ENCODE measurements around the gene AURKA. TPM values are rescaled to one million over a fixed set of nuclear protein-coding genes. Genes with fewer than 3 reads are reported as not detected.

The AURKA gene
- total and polyA plus RNA-seq, 11 donors: 2.2 to 19.5 (median 6.3) TPM

DNA sequence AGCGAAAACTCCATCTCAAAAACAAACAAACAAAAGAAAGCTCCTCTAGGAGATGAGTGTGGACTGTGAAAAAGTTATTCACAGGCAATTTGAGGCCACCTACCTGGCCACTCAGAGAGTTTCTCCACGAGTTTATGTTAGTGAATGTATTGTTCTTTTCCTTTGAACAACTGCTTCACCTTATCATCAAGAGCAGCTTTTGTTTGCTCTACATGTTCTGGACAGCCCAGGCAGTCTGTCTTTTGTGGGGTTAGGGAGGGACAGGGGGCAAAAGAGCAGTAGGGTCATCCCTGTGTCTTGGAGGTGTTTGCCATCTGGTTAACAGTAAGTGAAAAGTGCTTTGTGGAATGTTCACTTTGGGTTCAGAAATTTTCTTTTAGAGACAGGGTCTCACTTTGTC, 28.0 kb upstream of the AURKA start:
- ATAC-seq: no peak
- DNase-seq: no peak
- H3K27ac ChIP-seq: peak overlapping the region in 9 of 12 donors; percentile 47 to 92 (median 75)

GRCh38 chr20:56418385-56418861, 26.4 kb upstream of the AURKA start:
- WGBS, 4 donors: 53 to 61% (median 56%) methylated on average over 11 of the region's 11 CpGs
- DNase-seq: no peak
- peaks cover 0 to 94% (median 23%) of the 10 kb centered on the region in 12 donors for H3K4me1 ChIP-seq
- no peaks in the 10 kb centered on the region for H3K36me3 ChIP-seq
- intact Hi-C loops (cut with DNase I): no loop called here
- H3K27ac ChIP-seq: peak overlapping the region; percentile 47 to 92 (median 73)
- peak overlapping the region in 1 of 12 donors; percentile 13 for H3K4me3 ChIP-seq
- peak in 3 of 4 donors; percentile 29 to 52 (median 34) for ATAC-seq
- TF ChIP-seq POLR2A (IDR thresholded peaks at IDR 0.05): no peak
- TF ChIP-seq, protein P1, sequence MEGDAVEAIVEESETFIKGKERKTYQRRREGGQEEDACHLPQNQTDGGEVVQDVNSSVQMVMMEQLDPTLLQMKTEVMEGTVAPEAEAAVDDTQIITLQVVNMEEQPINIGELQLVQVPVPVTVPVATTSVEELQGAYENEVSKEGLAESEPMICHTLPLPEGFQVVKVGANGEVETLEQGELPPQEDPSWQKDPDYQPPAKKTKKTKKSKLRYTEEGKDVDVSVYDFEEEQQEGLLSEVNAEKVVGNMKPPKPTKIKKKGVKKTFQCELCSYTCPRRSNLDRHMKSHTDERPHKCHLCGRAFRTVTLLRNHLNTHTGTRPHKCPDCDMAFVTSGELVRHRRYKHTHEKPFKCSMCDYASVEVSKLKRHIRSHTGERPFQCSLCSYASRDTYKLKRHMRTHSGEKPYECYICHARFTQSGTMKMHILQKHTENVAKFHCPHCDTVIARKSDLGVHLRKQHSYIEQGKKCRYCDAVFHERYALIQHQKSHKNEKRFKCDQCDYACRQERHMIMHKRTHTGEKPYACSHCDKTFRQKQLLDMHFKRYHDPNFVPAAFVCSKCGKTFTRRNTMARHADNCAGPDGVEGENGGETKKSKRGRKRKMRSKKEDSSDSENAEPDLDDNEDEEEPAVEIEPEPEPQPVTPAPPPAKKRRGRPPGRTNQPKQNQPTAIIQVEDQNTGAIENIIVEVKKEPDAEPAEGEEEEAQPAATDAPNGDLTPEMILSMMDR (IDR thresholded peaks at IDR 0.05): no peak
- no peaks in the 10 kb centered on the region for H3K9me3 ChIP-seq
- H3K27me3 ChIP-seq: no peaks in the 10 kb centered on the region

More for the DNA sequence above, 28.0 kb upstream of the AURKA start:
- H3K27me3 ChIP-seq: no peaks in the 10 kb centered on the region
- H3K9me3 ChIP-seq: no peaks in the 10 kb centered on the region
- 75 to 86% (median 83%) methylated on average over 2 of the region's 2 CpGs for WGBS, 4 donors
- H3K4me1 ChIP-seq: peaks cover 0 to 88% (median 24%) of the 10 kb centered on the region in 12 donors
- H3K4me3 ChIP-seq: no peak overlapping the region
- H3K36me3 ChIP-seq: no peaks in the 10 kb centered on the region
- intact Hi-C loops (cut with DNase I): no loop called here
- TF ChIP-seq POLR2A (IDR thresholded peaks at IDR 0.05): no peak
- TF ChIP-seq, protein P1 (IDR thresholded peaks at IDR 0.05): no peak

- TF ChIP-seq, protein P1 (IDR thresholded peaks at IDR 0.05): no peak
- TF ChIP-seq POLR2A (IDR thresholded peaks at IDR 0.05): no peak
- Histone ChIP-seq H3K27ac (peak overlapping the region; percentile 47 to 92 (median 73)), H3K4me1 (peaks cover 0 to 94% (median 19%) of the 10 kb centered on the region in 12 donors), H3K4me3 (no peak overlapping the region), H3K27me3 (no peaks in the 10 kb centered on the region), H3K9me3 (no peaks in the 10 kb centered on the region), H3K36me3 (no peaks in the 10 kb centered on the region)
- DNase-seq (no peak), ATAC-seq (no peak)
- WGBS, 4 donors: 82 to 90% (median 87%) methylated on average over 4 of the region's 4 CpGs
- intact Hi-C loops (cut with DNase I): no loop called here
These were observed 25.9 kb upstream of the AURKA start for GRCh38 chr20:56417911-56418310.

- no peak for TF ChIP-seq POLR2A (IDR thresholded peaks at IDR 0.05)
- TF ChIP-seq, protein P1 (IDR thresholded peaks at IDR 0.05): no peak
- no peak for DNase-seq
- intact Hi-C loops (cut with DNase I): no loop called here
- no peak for ATAC-seq
- no peaks in the 10 kb centered on the region for H3K36me3 ChIP-seq
- H3K4me1 ChIP-seq: peaks cover 0 to 94% (median 17%) of the 10 kb centered on the region in 12 donors
- H3K9me3 ChIP-seq: no peaks in the 10 kb centered on the region
- 88 to 98% (median 92%) methylated on average over 6 to 7 of the region's 7 CpGs for WGBS, 4 donors
- H3K27me3 ChIP-seq: no peaks in the 10 kb centered on the region
- no peak overlapping the region for H3K4me3 ChIP-seq
- peak overlapping the region in 4 of 12 donors; percentile 77 to 92 (median 82) for H3K27ac ChIP-seq
These were observed 25.4 kb upstream of the AURKA start for GRCh38 chr20:56417402-56417801.
